Measurements from ENCODE around the gene URB1.
A peak's percentile ranks its signal among the peaks of the same experiment; 100 is the strongest.
"Not testable (repeated sequence)": the region's sequence is repeated elsewhere in the genome, so short reads cannot be mapped to it uniquely, and the experiment has no call there.

URB1 gene

GRCh38 chr21:32412162-32413014, 19.6 kb upstream of the URB1 start, which contains the start of gene EVA1C:
EVA1C (plus strand) TSS chr21:32412706; CDS start chr21:32412854, 148 bp downstream.
- no peak for DNase-seq

- DNase-seq, result peak; percentile 20
Measured at GRCh38 chr21:32411350-32412161, 18.7 kb upstream of the URB1 start.

- DNase-seq, result no peak
Measured at GRCh38 chr21:32410916-32411315, 18.1 kb upstream of the URB1 start.

GRCh38 chr21:32410291-32410690, 17.5 kb upstream of the URB1 start:
- DNase-seq, result no peak

GRCh38 chr21:32406405-32406804, 13.6 kb upstream of the URB1 start:
- DNase-seq, result no peak

GRCh38 chr21:32403201-32403777, 10.5 kb upstream of the URB1 start:
- DNase-seq, result peak; percentile 73

GRCh38 chr21:32393677-32394001, 827 bp upstream of the URB1 start:
- DNase-seq, result no peak

GRCh38 chr21:32392299-32392879, 423 bp downstream of the URB1 start:
- no peak for DNase-seq

GRCh38 chr21:32391755-32392154, 1.1 kb downstream of the URB1 start:
- no peak for DNase-seq

GRCh38 chr21:32390537-32391224, 2.1 kb downstream of the URB1 start:
- DNase-seq, result not testable (repeated sequence)

GRCh38 chr21:32389337-32390015, 3.3 kb downstream of the URB1 start:
- peak; percentile 84 for DNase-seq

GRCh38 chr21:32388306-32388705, 4.5 kb downstream of the URB1 start:
- no peak for DNase-seq

- no peak for DNase-seq
Measured at GRCh38 chr21:32387151-32387550, 5.7 kb downstream of the URB1 start.

- no peak for DNase-seq
Measured at GRCh38 chr21:32386195-32386870, 6.5 kb downstream of the URB1 start.

GRCh38 chr21:32383812-32384211, 9.0 kb downstream of the URB1 start:
- DNase-seq, result no peak

GRCh38 chr21:32382108-32382644, 10.6 kb downstream of the URB1 start:
- DNase-seq, result peak; percentile 89

GRCh38 chr21:32381571-32381970, 11.2 kb downstream of the URB1 start:
- DNase-seq, result peak; percentile 29

- DNase-seq, result no peak
Measured at GRCh38 chr21:32380940-32381339, 11.9 kb downstream of the URB1 start.

- no peak for DNase-seq
Measured at GRCh38 chr21:32378956-32379355, 13.9 kb downstream of the URB1 start.

- no peak for DNase-seq
Measured at GRCh38 chr21:32377991-32378390, 14.8 kb downstream of the URB1 start.

- no peak for DNase-seq
Measured at GRCh38 chr21:32377506-32377905, 15.3 kb downstream of the URB1 start.

Measured in fibroblast of upper back skin (primary cell).